Esophagus (tissue), 2 donors: Measurements from ENCODE around the gene FRG2. TPM values are rescaled to one million over a fixed set of nuclear protein-coding genes. Genes with fewer than 3 reads are reported as not detected.
"Not testable (repeated sequence)": the region's sequence is repeated elsewhere in the genome, so short reads cannot be mapped to it uniquely, and the experiment has no call there.

Experiments
- H3K27ac ChIP-seq, 2 donors: one replicate each; pipeline ENCODE4 v1.5.1; 2013; ENCODE audit warnings: low read depth in 2 of 2, mild to moderate bottlenecking in 2 of 2, inconsistent platforms in 1 of 2, low read length in 1 of 2, moderate library complexity in 1 of 2
- H3K27me3 ChIP-seq, 2 donors: one replicate each; pipeline ENCODE4 v1.6.1; 2013; ENCODE audit warnings: low read length in 2 of 2, control low read depth in 1 of 2, mild to moderate bottlenecking in 1 of 2; ENCODE audit not compliant: insufficient read depth in 2 of 2, control insufficient read depth in 1 of 2
- H3K36me3 ChIP-seq, 2 donors: one replicate each; pipeline ENCODE4 v1.6.1; 2013; ENCODE audit warnings: low read length in 1 of 2; ENCODE audit not compliant: control insufficient read depth in 2 of 2, insufficient read depth in 2 of 2
- H3K4me1 ChIP-seq, 2 donors: one replicate each; pipeline ENCODE4 v1.6.1; 2013; ENCODE audit warnings: low read length in 1 of 2; ENCODE audit not compliant: control insufficient read depth in 2 of 2, insufficient read depth in 2 of 2
- H3K4me3 ChIP-seq, 2 donors: one replicate each; pipeline ENCODE4 v1.5.1; 2013; ENCODE audit warnings: low read length in 2 of 2, mild to moderate bottlenecking in 2 of 2, low read depth in 1 of 2, moderate library complexity in 1 of 2
- H3K9me3 ChIP-seq, 2 donors: one replicate each; pipeline ENCODE4 v1.6.1; 2013; ENCODE audit warnings: mild to moderate bottlenecking in 2 of 2, low read depth in 1 of 2, low read length in 1 of 2, moderate library complexity in 1 of 2; ENCODE audit not compliant: control insufficient read depth in 2 of 2, insufficient read depth in 1 of 2
- WGBS, 2 donors: extraction: QIAGEN DNeasy Blood & Tissue Kit; methylation state at CpG; one replicate each; pipeline ENCODE4 v1.1.7; 2013; 5-methylcytosine and 5-hydroxymethylcytosine counted together
- polyA plus RNA-seq, 2 donors: library from polyadenylated mRNA; stranded (reverse); fragments of 200-250 nt; gene quantifications; one replicate each; pipeline ENCODE4 v1.2.3, GENCODE V29; 2013
- donor health status: healthy with polysubstance abuse.
- donor health status: Bipolar disorder and iron deficiency.

The FRG2 gene
- polyA plus RNA-seq, 2 donors: not detected

- 20 to 21% methylated on average over 43 of the region's 43 CpGs for WGBS, 2 donors
- no peak overlapping the region for H3K4me3 ChIP-seq
- peaks cover 2 to 19% of the 10 kb centered on the region in 2 donors for H3K9me3 ChIP-seq
- H3K27ac ChIP-seq: no peak overlapping the region
- peaks cover 26 to 35% of the 10 kb centered on the region in 2 donors for H3K27me3 ChIP-seq
- H3K4me1 ChIP-seq: peaks cover 10 to 15% of the 10 kb centered on the region in 2 donors
- H3K36me3 ChIP-seq: no peaks in the 10 kb centered on the region
Measured at GRCh38 chr4:190016369-190017289, 10.4 kb downstream of the FRG2 start.

- H3K4me1 ChIP-seq: peaks cover 8 to 13% of the 10 kb centered on the region in 2 donors
- WGBS, 2 donors: 13 to 15% methylated on average over 39 to 43 of the region's 43 CpGs
- no peak overlapping the region for H3K4me3 ChIP-seq
- H3K27ac ChIP-seq: no peak overlapping the region
- peaks cover 2 to 17% of the 10 kb centered on the region in 2 donors for H3K9me3 ChIP-seq
- H3K27me3 ChIP-seq: peaks cover 26 to 36% of the 10 kb centered on the region in 2 donors
- no peaks in the 10 kb centered on the region for H3K36me3 ChIP-seq
Measured at GRCh38 chr4:190015538-190016368, 11.3 kb downstream of the FRG2 start.

GRCh38 chr4:190014771-190015537, 12.1 kb downstream of the FRG2 start:
- peaks cover 26 to 36% of the 10 kb centered on the region in 2 donors for H3K27me3 ChIP-seq
- H3K4me3 ChIP-seq: peak overlapping the region in 1 of 2 donors; percentile 16
- WGBS, 2 donors: 9 to 15% methylated on average over 52 to 76 of the region's 76 CpGs
- peaks cover 2 to 14% of the 10 kb centered on the region in 2 donors for H3K9me3 ChIP-seq
- no peak overlapping the region for H3K27ac ChIP-seq
- no peaks in the 10 kb centered on the region for H3K36me3 ChIP-seq
- H3K4me1 ChIP-seq: peaks cover 8 to 10% of the 10 kb centered on the region in 2 donors

GRCh38 chr4:189989941-189990340, 37.1 kb downstream of the FRG2 start:
- H3K36me3 ChIP-seq, H3K4me1 ChIP-seq, H3K4me3 ChIP-seq, H3K27ac ChIP-seq, H3K27me3 ChIP-seq, H3K9me3 ChIP-seq: not testable (repeated sequence)
- WGBS, 2 donors: 88 to 96% methylated on average over 2 to 3 of the region's 3 CpGs

GRCh38 chr4:189988877-189989431, 38.1 kb downstream of the FRG2 start:
- H3K4me1 ChIP-seq: no peaks in the 10 kb centered on the region
- no peak overlapping the region for H3K4me3 ChIP-seq
- no peaks in the 10 kb centered on the region for H3K27me3 ChIP-seq
- H3K9me3 ChIP-seq: no peaks in the 10 kb centered on the region
- H3K27ac ChIP-seq: no peak overlapping the region
- WGBS, 2 donors: 48 to 66% methylated on average over 3 of the region's 3 CpGs
- no peaks in the 10 kb centered on the region for H3K36me3 ChIP-seq

GRCh38 chr4:189985651-189986243, 41.3 kb downstream of the FRG2 start:
- not testable (repeated sequence) for H3K4me3 ChIP-seq, H3K27ac ChIP-seq, H3K9me3 ChIP-seq, H3K27me3 ChIP-seq, H3K36me3 ChIP-seq, H3K4me1 ChIP-seq
- 58 to 65% methylated on average over 4 of the region's 4 CpGs for WGBS, 2 donors

- WGBS, 2 donors: 78 to 83% methylated on average over 11 to 31 of the region's 31 CpGs
- H3K4me3 ChIP-seq, H3K36me3 ChIP-seq, H3K9me3 ChIP-seq, H3K27ac ChIP-seq, H3K4me1 ChIP-seq, H3K27me3 ChIP-seq: not testable (repeated sequence)
Measured at GRCh38 chr4:189984661-189985060, 42.4 kb downstream of the FRG2 start.

GRCh38 chr4:189983916-189984526, 43.0 kb downstream of the FRG2 start:
- H3K4me1 ChIP-seq, H3K36me3 ChIP-seq, H3K4me3 ChIP-seq, H3K9me3 ChIP-seq, H3K27me3 ChIP-seq, H3K27ac ChIP-seq: not testable (repeated sequence)
- WGBS, 2 donors: 89 to 90% methylated on average over 18 to 41 of the region's 41 CpGs
